ENCODE measurements around the gene DENND1A. TPM values are rescaled to one million over a fixed set of nuclear protein-coding genes. Genes with fewer than 3 reads are reported as not detected.

Gene DENND1A
- total RNA-seq, 2 experiments from 2014 or later = 21.9 to 23.3 TPM

- Mint-ChIP-seq H3K36me3 (ENCODE audit: low read depth) (no peaks in the 10 kb centered on the region), H3K4me1 (ENCODE audit: low read depth) (peaks cover 10% of the 10 kb centered on the region), H3K27ac (no peak overlapping the region), H3K4me3 (no peak overlapping the region), H3K27me3 (peaks cover 17% of the 10 kb centered on the region), H3K9me3 (peaks cover 7% of the 10 kb centered on the region)
- DNase-seq (no peak), ATAC-seq (no peak)
- TF ChIP-seq CTCF (IDR thresholded peaks at IDR 0.05) = no peak
- intact Hi-C loops (cut with micrococcal nuclease) = no loop called here
- POLR2A ChIA-PET = no interaction called here
- CTCF ChIA-PET = no interaction called here
Observed at GRCh38 chr9:123933440-123934212, 3.7 kb upstream of the DENND1A start.

DNA sequence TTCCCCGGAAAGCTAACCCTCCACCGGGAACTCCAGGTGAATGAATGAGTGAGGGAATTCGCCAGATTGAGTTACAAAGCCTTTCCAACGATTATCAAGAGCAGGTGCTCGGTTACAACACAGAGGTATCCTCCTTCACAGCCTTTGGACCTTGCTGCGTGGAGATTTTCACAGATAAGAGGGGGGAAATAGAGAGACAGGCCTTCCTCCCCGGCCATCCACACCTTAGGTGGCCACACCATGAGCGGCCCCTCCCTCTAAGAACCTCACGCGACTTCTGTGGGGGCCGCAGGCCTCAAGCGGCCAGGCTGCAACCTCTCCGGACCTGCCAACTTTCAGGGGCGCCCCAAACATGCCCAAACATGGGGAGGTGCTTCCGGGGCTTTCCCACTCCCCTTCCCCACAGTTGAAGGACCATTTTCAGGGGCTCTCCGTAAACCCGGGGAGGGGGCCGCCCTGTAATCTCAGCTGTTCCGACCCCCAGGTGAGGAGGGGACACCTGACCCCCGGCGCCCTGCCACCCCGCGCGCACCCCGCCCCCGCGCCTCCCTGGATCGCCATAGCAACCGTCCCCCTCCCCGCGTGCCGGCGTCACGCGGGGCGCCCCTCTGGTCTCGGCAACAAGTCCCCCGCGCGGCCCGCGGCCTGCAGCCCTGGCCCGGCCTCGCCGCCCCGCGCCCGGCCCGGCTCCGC, 603 bp downstream of the DENND1A start:
- POLR2A ChIA-PET = interaction anchor here (0.6 kb wide), 1 partner anchor 88 kb away, joined by 4 read pairs; no protein-coding TSS in a partner anchor
- DNase-seq = peak; percentile 39
- CTCF ChIA-PET = no interaction called here
- Mint-ChIP-seq H3K27ac (peak overlapping the region; percentile 81), H3K27me3 (peaks cover 4% of the 10 kb centered on the region), H3K4me1 (ENCODE audit: low read depth) (peaks cover 39% of the 10 kb centered on the region), H3K36me3 (ENCODE audit: low read depth) (peaks cover 7% of the 10 kb centered on the region), H3K4me3 (peak overlapping the region; percentile 81), H3K9me3 (peaks cover 3% of the 10 kb centered on the region)
- no peak for ATAC-seq
- TF ChIP-seq CTCF (IDR thresholded peaks at IDR 0.05) = no peak
- intact Hi-C loops (cut with micrococcal nuclease) = no loop called here

- Mint-ChIP-seq H3K4me1 (ENCODE audit: low read depth) (peaks cover 39% of the 10 kb centered on the region), H3K9me3 (peaks cover 6% of the 10 kb centered on the region), H3K4me3 (peak overlapping the region; percentile 81), H3K27ac (peak overlapping the region; percentile 81), H3K36me3 (ENCODE audit: low read depth) (peaks cover 10% of the 10 kb centered on the region), H3K27me3 (peaks cover 3% of the 10 kb centered on the region)
- intact Hi-C loops (cut with micrococcal nuclease) = no loop called here
- ChIA-PET CTCF (interaction anchor here (1.2 kb wide), 1 partner anchor 13 kb away, joined by 3 read pairs; no protein-coding TSS in a partner anchor), POLR2A (no interaction called here)
- DNase-seq (peak; percentile 23), ATAC-seq (no peak)
- TF ChIP-seq CTCF (IDR thresholded peaks at IDR 0.05) = no peak
Observed at GRCh38 chr9:123928533-123929176, 1.3 kb downstream of the DENND1A start.

DNA sequence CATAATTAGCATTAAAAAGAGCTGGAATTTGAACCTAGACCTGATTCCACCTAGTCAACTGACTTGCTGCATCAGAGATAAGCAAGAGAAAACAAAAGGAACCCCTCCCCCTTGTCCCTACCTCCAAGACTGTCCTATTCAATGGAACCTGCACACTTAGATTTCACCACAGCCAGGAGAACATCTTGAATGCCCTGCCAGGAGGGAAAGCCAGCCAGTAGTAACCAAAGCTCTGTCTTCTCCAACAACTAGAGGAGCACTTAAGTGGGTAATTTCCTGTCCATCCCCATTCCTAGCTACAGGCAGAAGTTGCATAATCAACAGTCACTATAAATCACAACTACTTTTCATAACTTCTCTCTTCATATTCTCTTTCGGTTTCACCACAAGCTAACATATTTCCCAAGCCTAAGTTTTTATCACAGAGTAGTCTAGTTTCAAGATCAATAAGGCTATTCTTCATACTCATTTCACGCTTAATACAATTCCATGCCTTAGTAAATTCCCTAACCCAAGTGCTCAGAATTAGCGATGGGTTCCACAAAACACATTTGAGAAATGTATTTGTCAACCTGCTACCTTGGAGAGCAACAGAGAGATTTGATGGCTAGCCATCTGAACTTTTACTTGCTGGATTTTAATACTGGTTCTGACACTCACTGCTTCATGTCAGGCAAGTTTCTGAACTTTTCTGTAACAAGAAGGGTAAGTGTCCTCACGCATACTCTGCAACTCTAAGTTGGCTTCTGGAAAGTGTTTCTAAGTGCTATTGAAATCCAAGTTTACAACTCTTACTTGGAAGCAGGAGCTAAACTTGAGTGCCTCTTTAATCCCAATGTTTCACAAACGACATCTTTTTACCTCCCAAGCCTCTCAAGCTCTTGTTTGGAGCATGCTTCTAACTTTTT, 2.0 kb downstream of the DENND1A start:
- Mint-ChIP-seq H3K9me3 (peaks cover 8% of the 10 kb centered on the region), H3K27me3 (no peaks in the 10 kb centered on the region), H3K4me3 (peak overlapping the region; percentile 81), H3K4me1 (ENCODE audit: low read depth) (peaks cover 39% of the 10 kb centered on the region), H3K27ac (no peak overlapping the region), H3K36me3 (ENCODE audit: low read depth) (peaks cover 11% of the 10 kb centered on the region)
- CTCF ChIA-PET = interaction anchor here (0.8 to 1.2 kb wide), 2 partner anchors 13 to 113 kb away, joined by 3 to 4 read pairs; no protein-coding TSS in a partner anchor
- no peak for TF ChIP-seq CTCF (IDR thresholded peaks at IDR 0.05)
- ATAC-seq (no peak), DNase-seq (no peak)
- intact Hi-C loops (cut with micrococcal nuclease) = no loop called here
- POLR2A ChIA-PET = interaction anchor here (1.4 kb wide), 1 partner anchor 113 kb away, joined by 3 read pairs; no protein-coding TSS in a partner anchor

All from activated CD8-positive, alpha-beta T cell treated with anti-CD3 and anti-CD28 coated beads for 36 hours (primary cell).